Fibroblast of upper back skin (primary cell): ENCODE results near the gene SIAH1.
"Not testable (repeated sequence)": the region's sequence is repeated elsewhere in the genome, so short reads cannot be mapped to it uniquely, and the experiment has no call there.

Experiments
- DNase-seq: peaks from one replicate; pipeline ENCODE4 v3.0.0-alpha.2; 2013

Gene SIAH1

GRCh38 chr16:48326915-48327314, 58.3 kb downstream of the SIAH1 start:
- no peak for DNase-seq

DNA sequence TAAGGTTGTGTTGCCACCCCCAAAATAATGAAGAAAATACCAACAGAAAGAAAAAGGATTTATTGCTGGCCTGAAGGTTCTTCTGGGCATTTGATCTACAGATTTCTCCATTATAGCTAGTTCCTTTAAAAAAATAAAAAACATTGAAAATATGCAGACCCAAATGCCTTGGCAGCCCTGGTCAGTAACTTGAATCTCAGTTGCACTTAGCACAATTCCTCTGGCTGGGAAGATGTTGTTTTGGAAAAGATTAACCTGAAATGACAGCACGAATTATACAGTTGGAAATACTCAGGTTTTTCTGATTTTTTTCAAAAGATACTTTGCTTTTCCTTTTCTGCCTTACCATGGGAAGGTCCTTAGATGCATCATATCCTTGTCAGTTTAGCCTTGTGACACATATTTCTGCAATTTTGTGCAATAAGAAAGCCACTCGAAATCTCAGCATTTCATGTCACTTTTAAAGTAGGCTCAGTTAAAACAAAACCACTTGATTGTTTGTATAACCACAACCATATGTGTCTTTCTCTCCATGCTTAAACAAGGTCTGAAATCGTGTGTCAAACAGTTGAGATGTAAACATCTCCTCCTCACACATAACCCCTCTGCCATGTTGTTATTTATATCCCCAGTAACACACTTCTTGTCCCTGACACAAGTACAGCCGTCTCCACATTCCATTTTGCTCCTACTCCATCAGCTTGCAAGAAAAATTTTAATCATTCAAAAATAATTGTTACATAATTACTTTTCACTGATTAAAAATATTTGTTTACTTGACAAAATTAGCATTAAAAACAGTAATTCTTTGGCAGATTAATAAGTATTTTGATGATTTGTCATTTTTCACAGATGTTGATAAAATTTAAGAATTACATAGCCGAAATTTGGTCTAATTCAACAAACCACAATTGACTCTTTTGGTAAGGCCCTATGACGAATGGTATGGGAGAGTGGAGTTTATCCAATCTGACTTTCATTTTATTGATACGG, 61.1 kb downstream of the SIAH1 start:
- peak; percentile 27 for DNase-seq

DNA sequence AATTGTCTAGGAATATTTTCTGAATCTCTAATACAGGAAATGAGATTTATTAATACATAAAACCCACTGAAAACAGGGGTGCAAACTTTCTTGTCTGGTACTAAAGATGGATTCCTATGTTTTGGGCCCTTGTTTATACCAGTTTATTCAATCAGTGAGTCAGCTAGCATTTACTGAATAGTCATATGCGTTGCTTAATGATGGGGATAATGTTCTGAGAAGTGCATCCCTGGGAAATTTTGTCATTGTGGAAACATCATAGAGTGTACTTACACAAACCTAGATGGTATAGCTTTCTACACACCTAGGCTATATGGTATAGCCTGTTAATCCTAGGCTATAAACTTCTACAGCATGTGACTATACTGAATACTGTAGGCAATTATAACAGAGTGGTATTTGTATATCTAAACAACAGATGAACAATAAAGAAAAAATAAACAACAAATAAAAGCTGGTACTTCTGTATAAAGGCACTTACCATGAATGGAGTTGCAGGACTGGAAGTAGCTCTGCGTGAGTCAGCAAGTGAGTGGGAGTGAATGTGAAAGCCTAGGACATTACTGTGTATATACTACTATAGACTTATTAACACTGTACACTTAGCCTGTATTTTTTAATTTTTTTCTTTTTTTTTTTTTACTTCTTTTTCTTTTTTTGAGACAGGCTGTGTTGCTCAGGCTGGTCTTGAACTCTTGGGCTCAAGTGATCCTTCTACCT, 63.7 kb downstream of the SIAH1 start:
- no peak for DNase-seq

DNA sequence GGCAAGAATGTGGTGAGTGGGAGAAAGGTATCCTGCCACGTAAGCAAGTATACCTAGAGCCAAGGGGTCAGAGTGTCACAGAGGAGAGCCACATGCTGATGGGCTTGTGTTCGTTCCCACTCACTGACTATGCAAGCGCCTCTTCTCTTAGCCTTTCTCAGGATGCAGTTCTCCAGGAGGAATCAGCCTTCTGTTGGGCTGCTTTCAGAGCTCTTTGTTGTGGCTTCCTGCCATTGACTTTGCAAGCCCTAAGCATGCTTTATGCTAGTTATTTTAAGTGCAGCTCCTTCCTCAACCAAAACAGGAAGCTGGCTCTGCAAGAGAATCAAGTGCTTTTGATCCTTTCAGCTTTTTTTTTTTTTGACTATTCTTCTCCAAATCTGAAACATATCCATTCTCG, 66.6 kb downstream of the SIAH1 start:
- peak; percentile 86 for DNase-seq

DNA sequence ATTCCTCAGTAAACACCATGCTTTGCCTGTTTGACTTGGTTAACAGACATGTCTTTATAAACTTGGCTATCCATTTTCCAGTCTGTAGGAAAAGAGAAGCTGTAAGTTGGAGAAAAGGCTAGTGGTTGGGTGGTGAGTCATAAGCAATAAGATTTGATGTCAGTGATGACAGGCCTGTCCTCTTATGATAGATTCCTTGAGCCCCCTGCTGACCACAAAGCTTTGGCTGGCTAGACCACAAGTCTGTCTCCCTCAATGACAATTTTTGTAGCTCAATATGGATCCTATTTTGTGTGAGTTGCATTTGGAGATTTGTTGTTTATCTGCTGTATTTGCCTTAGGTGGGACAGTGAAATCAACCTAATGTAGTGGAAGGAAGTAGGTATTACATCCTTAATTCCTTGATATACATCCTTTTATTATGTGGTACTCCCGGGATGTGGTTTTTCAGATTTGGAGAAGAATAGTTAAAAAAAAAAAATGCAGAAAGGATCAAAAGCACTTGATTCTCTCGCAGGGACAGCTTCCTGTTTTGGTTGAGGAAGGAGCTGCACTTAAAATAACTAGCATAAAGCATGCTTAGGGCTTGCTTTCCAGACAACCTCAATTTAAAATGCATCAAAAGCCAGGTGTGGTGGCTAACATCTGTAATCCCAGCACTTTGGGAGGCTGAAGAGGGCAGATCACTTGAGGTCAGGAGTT, 67.4 kb downstream of the SIAH1 start:
- DNase-seq: peak; percentile 98

GRCh38 chr16:48317026-48317425, 68.2 kb downstream of the SIAH1 start:
- DNase-seq: peak; percentile 31

- not testable (repeated sequence) for DNase-seq
Observed at GRCh38 chr16:48313905-48314304, 71.3 kb downstream of the SIAH1 start.

GRCh38 chr16:48310908-48311641, 74.1 kb downstream of the SIAH1 start:
- DNase-seq: no peak
